HEK293T (cell line): Measurements from ENCODE around the gene SEC22C.

Experiments
- L3MBTL2 ChIP-seq: fragments of 450-650 bp; conservative IDR thresholded peaks from 2 replicates; pipeline ENCODE4 v1.6.1; 2016; ENCODE audit warnings: mild to moderate bottlenecking
- SP1 ChIP-seq: fragments of 450-650 bp; IDR thresholded peaks from 2 replicates; pipeline ENCODE4 v1.6.1; 2017
- SUZ12 ChIP-seq: fragments of 450-650 bp; IDR thresholded peaks from 2 replicates; pipeline ENCODE4 v1.6.1; 2016; ENCODE audit warnings: mild to moderate bottlenecking

DNA sequence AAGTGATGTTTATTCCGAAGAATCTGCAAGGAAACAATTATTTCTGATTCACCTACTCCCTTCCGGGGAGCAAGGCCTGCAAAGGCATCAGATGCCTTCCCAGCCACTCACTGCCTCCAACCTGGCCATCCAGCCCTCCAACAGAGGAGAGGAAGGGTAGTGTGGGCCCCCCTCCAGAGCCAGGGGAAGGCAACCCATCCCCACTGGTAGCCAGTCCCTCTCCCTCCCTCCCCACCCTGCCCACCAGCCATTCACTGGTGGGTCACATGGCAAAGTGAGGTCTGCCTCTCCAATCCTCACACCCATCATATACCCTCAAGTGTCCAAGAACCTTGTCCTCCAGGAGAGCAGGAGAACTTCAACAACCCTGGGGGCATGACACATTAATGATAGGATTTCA, 81.7 kb downstream of the SEC22C start:
- TF ChIP-seq SUZ12 (no peak), SP1 (no peak), L3MBTL2 (no peak)
